NCI-H345 treated with DMSO at 0.1 percent for 48 hours (cell line): ENCODE measurements around the gene PTGER2.

Experiments
- DNase-seq: peaks from one replicate; lab custom pipeline; 2025; ENCODE audit not compliant: unreplicated experiment; lab: John Stamatoyannopoulos, UW

PTGER2 gene, protein sequence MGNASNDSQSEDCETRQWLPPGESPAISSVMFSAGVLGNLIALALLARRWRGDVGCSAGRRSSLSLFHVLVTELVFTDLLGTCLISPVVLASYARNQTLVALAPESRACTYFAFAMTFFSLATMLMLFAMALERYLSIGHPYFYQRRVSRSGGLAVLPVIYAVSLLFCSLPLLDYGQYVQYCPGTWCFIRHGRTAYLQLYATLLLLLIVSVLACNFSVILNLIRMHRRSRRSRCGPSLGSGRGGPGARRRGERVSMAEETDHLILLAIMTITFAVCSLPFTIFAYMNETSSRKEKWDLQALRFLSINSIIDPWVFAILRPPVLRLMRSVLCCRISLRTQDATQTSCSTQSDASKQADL

DNA sequence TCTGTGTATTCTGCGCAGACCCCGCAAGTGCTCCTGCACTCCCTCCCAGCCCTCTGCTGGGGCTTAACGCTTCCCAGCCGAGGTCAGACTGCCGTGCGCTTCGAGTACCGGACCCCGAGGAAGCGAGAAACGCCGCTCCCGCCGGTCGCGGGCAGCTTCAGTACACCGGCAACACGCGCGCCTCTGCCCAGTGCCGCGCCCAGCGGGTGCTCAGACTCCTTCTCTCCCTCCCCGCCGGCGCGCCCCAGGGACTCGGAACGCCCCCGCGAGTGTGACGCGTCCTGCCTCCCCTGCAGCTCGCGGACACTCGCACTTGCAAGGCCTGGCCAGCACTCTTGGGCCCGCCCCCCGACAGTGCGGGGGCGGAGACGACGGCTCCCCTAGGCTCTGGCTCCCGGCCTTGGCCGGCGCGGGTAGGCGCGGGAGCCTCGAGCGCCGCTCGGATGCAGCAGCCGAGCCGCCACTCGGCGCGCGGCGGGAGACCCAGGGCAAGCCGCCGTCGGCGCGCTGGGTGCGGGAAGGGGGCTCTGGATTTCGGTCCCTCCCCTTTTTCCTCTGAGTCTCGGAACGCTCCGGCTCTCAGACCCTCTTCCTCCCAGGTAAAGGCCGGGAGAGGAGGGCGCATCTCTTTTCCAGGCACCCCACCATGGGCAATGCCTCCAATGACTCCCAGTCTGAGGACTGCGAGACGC lies at the start of gene PTGER2:
PTGER2 (plus strand) TSS at position 410 of the 692 bp plus-strand sequence; CDS start at position 647, 237 bp downstream.
- DNase-seq = peak; percentile 21

DNA sequence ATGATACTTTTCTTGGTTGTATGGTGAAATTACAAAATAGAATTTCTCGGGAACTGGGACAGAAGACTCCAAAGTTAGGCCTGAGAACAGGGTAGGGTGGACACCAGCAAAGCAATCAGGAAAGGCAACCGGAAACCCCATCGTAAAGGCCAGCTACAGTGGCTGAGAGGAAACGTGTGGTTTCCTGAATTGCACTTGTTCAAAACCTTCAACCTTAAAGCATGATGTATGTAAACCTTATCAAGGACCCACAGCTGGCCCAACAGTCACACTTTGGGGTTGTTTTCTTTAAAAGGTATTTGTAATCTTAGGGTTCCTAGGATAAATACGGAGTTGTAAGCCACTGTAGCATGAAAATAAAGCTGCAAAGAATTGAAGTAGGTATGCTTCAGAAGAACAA lies 48.9 kb upstream of the PTGER2 start:
- no peak for DNase-seq

DNA sequence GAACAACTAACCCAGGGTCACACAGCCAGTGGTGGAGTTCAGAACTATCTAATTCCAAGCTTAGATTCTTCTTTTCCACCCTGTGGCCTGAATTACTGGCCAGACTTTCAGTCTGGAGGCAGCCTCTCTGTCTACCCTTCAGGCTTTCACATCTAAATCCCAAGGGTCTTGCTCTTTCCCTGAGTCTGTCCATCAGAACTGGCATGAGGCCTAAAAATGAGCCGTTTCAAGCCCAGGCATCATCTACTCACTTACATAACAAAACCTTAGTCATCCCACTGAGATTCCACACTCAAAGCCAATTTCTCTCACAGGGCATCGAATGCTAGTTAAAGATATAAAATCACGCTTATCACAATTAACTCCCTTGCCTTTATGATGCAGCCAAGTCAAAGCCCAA lies 47.9 kb upstream of the PTGER2 start:
- DNase-seq = no peak

DNA sequence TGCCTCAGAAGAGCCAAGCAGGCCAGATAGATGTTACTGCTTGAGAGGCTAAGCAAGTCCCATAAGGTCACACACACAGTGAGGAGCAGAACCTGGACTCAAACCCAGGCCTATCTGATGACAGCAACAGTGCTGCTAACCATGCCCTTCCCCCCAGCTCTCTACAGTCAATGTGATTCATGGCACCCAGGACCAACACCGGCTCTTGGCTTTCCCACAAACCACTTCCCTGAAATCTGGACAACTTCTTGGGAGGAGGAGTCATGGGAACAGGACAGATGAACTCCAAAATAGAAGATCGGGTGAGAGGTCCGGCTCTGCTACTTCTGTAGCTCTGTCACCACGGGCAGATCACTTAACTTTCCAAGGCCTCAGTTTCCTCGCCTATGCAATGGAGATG lies 47.3 kb upstream of the PTGER2 start:
- no peak for DNase-seq

DNA sequence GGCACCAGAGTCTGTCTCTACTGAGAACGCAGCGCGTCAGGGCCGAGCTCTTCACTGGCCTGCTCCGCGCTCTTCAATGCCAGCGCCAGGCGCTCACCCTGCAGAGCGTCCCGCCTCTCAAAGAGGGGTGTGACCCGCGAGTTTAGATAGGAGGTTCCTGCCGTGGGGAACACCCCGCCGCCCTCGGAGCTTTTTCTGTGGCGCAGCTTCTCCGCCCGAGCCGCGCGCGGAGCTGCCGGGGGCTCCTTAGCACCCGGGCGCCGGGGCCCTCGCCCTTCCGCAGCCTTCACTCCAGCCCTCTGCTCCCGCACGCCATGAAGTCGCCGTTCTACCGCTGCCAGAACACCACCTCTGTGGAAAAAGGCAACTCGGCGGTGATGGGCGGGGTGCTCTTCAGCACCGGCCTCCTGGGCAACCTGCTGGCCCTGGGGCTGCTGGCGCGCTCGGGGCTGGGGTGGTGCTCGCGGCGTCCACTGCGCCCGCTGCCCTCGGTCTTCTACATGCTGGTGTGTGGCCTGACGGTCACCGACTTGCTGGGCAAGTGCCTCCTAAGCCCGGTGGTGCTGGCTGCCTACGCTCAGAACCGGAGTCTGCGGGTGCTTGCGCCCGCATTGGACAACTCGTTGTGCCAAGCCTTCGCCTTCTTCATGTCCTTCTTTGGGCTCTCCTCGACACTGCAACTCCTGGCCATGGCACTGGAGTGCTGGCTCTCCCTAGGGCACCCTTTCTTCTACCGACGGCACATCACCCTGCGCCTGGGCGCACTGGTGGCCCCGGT lies 46.4 kb upstream of the PTGER2 start, which contains the start of gene PTGDR:
PTGDR (plus strand) TSS at position 198 of the 778 bp plus-strand sequence; CDS start at position 315, 117 bp downstream.
- DNase-seq = no peak

DNA sequence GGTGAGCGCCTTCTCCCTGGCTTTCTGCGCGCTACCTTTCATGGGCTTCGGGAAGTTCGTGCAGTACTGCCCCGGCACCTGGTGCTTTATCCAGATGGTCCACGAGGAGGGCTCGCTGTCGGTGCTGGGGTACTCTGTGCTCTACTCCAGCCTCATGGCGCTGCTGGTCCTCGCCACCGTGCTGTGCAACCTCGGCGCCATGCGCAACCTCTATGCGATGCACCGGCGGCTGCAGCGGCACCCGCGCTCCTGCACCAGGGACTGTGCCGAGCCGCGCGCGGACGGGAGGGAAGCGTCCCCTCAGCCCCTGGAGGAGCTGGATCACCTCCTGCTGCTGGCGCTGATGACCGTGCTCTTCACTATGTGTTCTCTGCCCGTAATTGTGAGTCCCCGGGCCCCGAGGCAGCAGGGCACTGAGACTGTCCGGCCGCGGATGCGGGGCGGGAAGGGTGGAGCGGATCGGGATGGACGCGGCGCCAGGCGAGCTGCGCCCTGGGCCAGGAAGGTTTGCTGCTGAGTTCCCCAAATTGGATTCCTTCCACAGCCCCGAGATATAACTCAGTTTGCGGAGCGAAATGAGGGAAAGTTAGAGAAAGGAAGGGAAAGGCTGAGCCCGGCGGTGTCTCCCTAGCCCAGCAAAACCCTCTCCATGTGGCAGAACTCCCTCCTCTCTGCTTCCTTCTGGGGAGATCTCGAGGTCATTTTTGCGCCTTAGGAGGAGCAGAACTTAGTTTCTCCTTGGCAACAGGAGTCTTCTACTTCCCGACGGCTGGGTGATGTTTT lies 45.6 kb upstream of the PTGER2 start:
- DNase-seq = no peak

DNA sequence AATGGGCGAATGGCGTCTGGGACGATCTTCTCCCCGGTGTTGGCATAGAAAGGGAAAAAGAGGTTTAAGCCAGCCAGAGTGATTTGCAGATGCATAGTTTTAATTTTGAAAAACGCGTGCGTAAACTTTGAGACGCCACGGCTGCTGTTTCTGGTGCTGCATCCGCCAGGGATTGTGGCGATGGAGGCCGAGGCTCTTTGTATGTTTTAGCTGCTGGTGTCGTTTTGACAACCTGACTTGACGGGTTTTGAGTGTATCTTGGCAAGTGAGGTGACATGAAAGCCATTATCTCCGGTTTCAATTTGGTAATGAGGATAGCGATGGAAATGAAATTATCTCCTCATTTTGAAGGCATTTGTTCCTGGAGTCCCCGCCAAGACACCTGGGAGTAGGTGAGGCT lies 45.0 kb upstream of the PTGER2 start:
- no peak for DNase-seq

DNA sequence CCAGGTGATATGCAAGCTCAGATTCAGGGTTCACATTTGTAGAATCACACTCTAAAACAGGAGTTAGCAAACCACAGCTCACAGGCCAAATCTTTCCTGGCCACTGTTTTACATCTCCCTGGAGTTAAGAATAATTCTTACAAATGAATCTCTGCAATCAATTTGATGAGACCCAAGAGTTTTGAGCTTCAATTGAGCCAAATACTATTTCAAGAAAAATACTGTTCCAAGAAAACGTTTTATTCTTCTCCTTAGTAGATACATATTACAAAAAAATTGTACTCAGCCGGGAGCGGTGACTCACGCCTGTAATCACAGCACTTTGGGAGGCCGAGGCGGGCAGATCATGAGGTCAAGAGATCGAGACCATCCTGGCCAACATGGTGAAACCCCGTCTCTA lies 44.1 kb upstream of the PTGER2 start:
- no peak for DNase-seq

DNA sequence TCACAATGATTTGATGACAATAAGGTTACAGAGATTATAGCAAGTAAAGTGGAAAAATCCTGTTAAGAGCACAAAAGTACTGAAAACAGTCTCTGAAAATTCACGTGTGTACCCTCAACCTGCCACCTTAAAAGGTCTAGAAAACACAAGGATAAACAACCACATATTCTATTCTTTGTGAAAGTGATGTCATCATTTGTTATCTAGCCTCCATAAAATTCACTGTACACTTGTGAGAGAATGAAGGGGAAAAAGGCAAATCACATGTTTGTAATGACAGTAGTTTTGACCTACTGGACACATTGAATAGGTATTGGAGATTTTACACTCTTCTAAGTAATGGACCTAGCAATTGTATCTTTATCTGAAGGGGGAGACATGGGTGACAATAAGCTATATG lies 42.6 kb upstream of the PTGER2 start:
- DNase-seq = no peak

DNA sequence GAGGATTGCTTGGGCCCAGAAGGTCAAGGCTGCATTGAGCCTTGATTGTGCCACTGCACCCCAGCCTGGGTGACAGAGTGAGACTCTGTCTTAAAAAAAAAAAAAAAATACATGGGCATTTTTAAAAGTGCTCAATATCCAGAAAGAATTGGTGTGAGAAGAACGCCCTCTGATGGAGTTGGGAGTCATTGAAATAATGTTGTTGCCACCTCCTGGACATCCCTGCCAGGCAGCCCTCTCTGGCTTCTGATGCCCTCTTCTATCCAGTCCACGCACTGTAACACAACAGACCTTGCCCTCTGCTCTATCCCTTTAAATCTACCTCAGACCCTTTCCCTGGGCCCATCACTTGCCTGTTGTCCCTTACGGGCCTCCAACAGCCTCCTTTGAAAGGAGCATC lies 41.7 kb upstream of the PTGER2 start:
- no peak for DNase-seq

DNA sequence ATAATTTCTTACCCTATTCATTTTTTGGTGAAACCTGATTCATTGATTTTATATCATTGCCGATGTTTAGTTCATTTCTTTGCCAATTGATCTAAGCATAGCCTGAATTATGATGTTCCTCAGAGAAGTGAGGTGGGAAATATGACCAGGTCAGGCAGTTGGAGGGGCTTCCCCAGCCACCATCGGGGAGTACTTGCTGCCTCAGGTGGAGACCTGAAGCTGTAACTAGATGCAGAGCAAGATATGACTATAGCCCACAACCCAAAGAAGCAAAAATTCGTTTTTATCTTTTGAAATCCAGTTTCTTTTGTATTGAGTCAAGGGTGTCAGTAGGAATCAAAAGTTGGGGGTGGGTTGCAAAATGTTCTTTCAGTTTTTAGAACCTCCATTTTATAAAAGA lies 38.7 kb upstream of the PTGER2 start:
- no peak for DNase-seq

DNA sequence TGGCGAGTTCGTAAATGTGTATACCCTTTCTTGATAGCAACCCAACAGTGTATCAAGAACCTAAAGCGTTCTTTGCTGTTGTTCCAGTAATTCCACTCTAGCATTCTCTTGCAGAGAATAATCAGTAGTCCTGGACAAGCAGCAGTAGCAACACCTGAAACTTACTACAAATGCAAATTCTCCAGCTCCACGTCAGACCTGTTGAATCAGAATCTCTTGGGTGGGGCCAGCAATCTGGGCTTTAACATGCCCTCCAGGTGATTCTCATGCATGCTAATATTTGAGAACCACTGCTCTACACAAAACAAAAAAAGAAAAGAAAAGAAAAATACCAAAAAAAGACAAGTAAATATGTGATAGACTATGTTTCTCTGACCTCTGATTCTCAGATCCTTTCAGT lies 36.6 kb upstream of the PTGER2 start:
- no peak for DNase-seq

DNA sequence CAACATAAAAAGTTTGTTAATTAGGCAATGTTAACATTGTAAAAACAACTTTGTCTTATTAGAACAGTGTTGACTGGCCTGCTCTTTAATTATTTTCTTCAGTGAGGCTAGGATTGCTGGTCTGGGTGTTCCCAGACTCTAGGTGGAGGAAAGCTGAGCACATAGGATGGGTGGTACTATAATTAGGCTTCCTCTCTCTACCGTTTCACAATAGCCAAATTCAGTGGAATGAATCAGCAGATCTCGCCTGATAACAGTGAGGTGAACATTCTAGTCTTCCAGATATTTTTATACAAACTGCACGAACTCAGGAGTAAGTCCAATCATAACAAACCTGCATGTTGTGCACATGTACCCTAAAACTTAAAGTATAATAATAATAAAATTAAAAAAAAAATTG lies 34.7 kb upstream of the PTGER2 start:
- DNase-seq = no peak

DNA sequence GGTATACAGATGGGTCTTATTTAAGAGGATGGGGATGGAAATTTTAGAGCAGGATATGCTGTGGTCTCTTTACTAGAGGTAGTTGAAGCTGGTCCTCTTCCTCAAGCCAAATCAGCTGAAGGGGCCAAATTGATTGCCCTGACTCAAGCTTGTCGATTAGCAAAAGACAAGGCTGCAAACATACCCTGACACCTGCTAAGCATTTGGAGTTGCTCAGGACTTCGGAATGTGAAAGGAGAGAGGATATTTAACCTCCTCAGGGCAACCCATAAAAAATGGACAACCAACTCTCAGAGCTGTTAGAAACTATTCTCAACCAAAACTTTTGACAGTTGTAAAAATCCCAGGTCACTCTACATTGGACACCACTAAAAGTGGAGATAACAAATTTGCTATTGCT lies 31.0 kb upstream of the PTGER2 start:
- no peak for DNase-seq

DNA sequence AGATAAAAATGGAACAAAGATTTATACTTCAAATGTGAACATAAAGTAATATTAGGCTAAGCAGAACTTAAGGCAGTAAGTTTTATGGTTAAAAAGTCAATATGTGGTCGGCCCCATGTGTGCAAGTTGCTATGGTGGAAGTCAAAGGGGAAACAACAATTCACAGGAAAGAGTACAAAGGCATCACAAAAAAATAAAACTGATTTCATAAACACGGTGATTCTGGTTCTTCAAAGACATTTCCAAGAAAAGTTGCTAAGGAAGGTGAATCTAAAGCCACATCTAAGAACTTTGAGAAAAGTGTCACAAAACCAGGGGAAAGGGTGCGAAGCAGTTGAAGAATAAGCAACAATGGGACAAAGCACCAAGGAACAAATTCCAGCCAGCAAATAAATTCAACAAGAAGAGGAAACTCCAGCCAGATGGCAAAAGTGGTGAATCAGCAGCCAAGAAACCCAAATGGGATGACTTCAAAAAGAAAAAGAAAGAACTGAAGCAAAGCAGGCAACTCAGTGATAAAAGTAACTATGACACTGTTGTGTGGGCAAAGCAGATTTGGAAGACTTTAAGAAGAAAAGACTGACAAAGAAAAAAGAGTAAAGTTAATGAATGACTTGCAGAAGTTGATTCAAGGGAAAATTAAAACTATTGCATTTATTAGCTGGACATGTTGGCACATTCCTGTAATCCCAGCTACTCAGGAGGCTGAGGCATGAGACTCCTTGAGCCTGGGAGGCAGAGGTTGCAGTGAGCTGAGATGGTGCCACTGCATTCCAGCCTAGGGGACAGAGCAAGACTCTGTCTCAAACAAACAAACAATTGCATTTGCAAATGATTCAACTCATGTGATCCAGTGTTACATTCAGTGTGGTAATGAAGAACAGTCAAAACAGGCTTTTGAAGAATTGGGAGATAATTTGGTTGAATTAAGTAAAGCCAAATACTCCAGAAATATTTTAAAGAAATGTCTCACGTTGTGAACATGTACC lies 27.2 kb upstream of the PTGER2 start:
- DNase-seq = no peak

DNA sequence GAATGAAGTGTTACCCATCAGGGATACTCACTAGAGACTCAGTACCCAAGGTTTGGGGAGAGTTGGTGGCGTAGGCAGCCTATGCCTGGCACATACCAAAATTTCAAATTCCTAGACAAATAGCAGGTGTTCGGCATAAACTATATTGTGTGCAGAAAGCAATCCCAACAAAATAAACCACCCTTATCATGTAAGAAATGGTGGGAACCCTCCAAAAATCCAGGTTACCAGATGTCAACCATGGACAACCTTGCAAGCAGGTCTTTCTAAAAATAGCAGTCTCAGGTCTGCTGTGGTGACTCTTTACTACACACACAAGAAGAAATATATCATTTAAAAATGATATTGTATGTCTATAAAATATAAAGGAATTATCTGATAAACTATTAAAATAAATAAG lies 17.7 kb upstream of the PTGER2 start:
- DNase-seq = no peak

DNA sequence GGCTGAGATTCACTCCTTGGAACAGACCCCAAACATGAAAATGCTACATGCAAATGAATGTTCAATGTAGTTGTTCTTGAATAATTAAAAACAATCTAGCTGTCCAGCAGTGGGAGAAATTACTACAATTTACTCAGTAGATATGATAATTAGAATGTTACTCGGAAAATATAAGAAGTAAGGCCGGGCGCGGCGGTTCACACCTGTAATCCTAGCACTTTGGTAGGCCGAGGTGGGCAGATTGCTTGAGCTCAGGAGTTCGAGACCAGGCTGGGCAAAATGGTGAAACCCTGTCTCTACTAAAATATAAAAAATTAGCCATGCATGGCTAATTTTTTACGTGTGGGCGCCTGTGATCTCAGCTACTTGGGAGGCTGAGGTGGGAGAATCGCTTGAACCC lies 15.3 kb upstream of the PTGER2 start:
- no peak for DNase-seq

DNA sequence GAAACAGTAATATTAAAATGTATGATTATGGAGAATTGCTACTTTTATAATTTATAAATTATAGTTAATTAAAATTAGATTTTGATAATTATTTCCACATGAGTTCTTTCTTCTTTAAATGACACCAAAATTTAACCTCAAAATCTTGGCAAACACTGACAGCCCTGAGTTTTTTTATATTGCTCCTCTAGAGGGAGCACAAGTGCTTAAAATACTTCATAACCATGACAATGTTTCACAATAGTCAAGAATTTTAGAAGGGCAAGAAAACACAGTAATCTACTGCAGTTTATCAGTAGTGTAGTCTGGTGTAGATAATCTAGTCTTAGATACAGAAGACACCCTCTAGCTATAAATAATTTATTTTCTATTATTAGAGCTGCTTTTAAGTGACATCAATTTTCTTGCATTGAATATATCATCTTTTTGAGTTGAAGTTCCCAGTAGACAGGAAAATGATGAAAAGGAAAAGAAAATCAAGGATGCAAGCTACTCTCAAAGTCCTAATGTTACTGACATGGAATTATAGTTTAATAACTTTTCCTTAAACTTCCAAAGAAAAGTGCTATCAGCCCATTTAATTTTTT lies 14.3 kb upstream of the PTGER2 start:
- peak; percentile 50 for DNase-seq

DNA sequence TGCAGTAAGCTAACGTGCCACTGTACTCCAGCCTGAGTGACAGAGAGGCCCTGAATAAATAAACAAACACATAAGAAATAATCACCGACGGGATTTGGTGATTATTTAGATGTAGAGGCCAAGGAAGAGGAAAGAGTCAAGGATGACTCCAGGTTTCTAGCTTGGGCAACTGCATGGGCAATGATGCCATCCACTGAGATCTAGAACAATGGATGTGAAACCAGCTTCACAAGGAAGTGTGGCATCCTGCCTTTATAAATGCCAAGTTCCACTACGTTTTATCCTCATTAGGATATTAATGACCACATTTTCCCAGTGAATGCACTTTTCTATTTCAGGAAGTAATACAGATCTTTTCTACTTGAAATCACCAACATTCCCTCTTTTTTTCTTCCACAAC lies 10.9 kb upstream of the PTGER2 start:
- no peak for DNase-seq
